Fibroblast of skin of right biceps (primary cell): Measurements from ENCODE around the gene CYP2A13.
"Not testable (repeated sequence)": the region's sequence is repeated elsewhere in the genome, so short reads cannot be mapped to it uniquely, and the experiment has no call there.

Source experiments
- DNase-seq: peaks from one replicate; pipeline ENCODE4 v3.0.0-alpha.2; 2013

The CYP2A13 gene

DNA sequence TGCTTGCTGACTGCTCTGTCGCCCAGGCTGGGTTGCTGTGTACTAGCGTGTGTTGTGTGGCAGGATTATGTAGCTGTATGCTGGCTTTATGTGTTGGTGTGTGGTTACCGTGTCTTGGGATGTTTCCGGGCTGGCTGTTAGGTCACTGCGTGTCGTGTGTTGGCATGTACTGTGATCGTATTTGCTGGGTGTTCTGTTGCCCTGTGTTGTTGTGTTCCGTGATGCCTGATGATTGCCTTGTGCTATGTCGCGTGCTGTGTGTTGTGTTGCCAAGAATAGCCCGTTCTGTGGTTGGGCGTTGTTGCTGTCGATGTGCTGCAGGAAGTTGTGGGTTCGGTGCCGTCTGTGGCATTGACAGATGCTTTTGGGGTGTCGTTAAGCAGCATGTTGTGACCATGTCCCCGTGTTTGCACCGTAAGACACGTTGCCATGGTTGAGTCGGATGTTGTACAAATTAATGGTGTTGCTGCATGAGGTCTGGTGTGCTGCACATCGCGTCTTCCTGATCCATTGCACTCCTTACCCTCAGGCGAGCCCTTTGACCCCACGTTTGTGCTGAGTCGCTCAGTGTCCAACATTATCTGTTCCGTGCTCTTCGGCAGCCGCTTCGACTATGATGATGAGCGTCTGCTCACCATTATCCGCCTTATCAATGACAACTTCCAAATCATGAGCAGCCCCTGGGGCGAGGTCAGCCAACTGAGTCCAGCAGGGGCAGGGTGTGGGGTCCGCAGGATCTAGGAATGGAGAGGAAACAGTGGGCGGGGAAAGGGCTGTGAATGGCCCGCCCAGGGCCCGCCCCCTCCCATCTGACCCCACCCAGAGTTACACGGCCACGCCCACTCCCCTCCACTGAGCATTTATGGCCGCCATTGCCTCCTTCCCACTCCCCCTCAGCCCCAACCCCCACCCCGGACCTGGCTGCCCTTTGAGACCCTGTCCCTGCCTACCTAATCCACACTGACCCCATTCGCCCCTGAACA lies 33.0 kb downstream of the CYP2A13 start:
- DNase-seq, result not testable (repeated sequence)

DNA sequence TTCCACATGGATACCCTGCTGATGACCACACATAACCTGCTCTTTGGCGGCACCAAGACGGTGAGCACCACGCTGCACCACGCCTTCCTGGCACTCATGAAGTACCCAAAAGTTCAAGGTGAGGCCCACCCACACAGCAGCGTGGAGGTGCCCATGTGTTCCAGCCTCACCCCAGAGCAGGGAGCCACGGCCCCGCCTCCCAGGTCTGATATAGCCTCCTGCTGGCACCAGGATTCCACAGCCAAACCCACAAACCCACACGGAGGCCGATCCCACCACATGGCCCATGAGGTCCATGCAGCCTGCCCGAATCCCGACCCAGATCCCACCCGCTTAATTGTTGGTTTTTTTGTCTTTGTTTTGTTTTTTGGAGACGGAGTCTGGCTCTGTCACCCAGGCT lies 34.6 kb downstream of the CYP2A13 start:
- DNase-seq, result not testable (repeated sequence)

DNA sequence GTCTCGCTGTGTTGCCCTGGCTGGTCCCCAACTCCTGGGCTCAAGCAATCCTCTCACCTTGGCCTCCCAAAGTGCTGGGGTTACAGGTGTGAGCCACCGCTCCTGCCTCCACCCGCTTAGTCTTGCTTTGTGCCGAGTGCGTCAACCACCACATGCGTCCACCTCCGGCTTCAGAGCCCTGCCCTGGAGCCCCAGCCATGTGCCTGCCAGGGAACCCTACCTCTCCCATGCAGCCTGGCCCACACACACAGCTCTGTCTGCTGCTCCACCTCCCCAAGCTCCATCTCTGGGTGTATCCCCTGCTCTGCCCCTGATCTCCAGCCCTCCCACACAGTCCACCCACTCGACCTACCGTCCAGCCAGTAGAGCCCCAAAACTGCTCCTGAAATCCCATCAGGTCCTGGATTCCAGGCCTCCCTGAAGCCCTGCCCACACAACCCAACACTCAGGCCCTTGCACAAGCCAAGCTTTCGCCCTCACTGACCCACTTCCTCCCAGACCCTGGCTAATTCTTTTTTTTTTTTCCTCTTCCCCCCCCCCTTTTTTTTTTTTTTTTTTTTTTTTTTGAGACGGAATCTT lies 35.6 kb downstream of the CYP2A13 start:
- DNase-seq, result no peak

DNA sequence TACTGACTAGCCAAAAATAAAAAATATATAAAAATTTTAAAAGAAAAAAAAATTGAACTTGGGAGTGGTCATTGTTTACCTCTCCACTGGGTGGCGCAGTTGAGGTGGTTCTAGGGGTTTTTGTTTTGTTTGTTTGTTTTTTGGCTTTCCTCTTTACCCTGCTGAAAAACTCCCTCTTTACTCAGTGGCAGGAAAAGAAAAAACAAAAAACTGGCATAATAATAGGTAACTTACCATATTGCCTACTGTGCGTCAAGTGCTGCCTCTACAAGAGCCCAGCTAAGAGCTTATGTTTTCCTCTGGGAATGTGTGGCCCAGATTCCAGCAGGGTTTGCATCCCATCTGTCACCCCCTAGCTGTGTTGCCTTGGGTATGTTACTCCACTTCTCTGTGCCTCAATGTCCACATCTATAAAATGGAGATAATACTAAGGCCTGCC lies 38.5 kb downstream of the CYP2A13 start:
- peak; percentile 8 for DNase-seq

DNA sequence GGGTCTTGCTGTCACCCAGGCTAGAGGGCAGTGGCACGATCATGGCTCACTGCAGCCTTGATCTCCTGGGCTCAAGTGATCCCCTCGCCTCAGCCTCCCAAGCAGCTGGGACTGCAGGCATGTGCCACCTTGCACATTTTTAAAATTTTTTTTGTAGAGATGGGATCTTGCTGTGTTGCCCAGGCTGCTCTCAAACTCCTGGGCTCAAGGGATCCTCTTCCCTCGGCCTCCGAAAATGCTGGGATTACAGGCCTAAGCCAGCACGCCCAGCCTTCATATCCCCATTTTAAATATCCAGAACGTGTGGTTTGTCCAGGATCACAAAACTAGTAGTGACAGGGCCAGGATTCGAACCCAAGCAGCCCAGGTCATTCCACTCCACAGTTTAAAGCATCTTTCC lies 39.1 kb downstream of the CYP2A13 start:
- DNase-seq, result not testable (repeated sequence)

DNA sequence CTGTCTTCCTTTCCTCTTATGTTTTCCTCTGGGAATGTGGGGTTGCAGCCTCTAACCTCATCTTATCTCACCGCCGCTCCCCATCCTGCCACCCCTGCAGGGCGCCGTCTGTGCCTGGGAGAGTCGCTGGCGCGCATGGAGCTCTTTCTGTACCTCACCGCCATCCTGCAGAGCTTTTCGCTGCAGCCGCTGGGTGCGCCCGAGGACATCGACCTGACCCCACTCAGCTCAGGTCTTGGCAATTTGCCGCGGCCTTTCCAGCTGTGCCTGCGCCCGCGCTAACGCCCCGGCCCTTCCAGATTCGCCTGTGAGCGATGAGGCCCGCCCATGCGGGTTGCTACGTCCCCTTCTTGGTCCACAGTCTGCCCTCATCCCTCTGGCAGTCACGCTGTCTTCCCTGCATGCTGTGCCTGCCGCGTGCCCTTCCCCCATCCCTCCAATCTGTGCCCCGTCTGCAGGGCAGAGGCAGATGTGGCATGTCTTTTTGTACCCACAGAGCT lies 39.6 kb downstream of the CYP2A13 start:
- peak; percentile 41 for DNase-seq

DNA sequence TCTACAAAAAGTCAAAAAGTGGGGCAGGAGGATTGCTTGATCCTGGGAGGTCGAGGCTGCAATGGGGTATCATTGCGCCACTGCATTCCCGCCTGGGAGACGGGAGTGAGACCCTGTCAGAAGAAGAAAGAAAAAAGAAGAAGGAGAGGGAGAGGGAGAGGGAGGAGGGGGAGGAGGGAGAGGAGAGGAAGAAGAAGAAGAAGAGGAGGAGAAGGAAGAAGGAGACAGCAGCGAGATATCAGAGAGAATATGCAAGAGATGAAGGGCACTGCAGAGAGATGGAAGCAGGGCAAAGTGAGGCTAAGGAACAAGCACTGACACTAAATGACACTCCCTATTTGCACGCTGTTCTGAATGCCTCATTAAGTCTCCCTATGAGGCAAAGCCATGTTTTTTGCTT lies 40.4 kb downstream of the CYP2A13 start:
- DNase-seq, result no peak

DNA sequence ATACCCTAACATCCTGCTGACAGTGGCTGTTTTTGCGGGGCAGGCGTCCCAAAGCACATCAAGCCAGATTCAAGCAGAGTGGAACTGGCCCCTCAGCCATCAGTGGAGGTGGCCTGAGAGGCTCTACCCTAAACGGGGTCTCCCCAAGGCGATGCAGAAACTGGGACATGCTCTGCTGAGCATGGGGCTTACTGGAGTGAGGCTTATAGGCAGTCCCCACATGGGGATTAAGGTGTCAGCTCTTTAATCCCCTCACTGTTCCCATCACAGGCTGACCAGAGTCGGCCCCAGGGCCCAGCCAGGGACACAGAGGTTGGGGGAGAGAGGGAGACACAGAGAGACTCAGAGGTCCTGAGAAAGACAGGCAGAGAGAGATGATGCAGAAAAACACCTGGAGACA lies 42.9 kb downstream of the CYP2A13 start:
- DNase-seq, result no peak

DNA sequence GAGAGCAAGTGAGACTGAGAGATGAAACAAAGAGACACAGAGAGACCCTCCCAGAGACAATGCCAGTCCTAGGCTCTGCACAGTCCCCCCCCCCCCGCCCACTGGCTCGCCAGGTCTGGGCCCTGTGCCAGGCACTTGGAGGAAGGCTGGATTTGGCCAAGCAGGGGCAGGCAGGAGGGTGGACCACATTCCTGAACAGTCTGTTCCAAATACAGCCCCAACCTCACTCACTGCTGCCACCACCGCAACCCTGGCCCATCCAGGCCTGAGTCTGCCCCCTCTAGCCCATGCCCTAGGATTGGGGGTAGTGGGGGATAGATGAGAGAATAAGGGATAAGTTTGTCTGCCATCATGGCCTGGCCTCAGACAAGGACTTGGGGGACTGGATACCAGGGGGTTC lies 45.0 kb downstream of the CYP2A13 start:
- DNase-seq, result no peak

DNA sequence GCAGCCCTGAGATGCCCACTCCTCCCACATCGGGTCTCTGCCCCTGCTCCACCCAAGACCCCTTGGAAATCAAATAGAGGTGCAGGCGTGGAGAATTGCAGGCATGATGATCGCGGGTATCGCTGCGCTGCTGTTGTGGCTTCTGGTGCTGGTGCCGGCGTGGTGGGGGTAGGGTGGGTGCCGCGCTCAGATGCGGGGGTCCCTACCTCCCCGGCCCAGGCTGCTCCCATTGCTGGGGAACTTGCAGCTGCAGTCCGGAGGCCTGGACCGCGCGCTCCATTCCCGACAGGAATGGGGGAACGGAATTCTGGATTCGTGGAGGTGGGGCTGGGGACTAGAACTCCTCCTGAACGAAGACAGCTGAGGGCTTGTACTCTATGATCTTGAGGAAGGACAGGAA lies 46.4 kb downstream of the CYP2A13 start:
- DNase-seq, result no peak

DNA sequence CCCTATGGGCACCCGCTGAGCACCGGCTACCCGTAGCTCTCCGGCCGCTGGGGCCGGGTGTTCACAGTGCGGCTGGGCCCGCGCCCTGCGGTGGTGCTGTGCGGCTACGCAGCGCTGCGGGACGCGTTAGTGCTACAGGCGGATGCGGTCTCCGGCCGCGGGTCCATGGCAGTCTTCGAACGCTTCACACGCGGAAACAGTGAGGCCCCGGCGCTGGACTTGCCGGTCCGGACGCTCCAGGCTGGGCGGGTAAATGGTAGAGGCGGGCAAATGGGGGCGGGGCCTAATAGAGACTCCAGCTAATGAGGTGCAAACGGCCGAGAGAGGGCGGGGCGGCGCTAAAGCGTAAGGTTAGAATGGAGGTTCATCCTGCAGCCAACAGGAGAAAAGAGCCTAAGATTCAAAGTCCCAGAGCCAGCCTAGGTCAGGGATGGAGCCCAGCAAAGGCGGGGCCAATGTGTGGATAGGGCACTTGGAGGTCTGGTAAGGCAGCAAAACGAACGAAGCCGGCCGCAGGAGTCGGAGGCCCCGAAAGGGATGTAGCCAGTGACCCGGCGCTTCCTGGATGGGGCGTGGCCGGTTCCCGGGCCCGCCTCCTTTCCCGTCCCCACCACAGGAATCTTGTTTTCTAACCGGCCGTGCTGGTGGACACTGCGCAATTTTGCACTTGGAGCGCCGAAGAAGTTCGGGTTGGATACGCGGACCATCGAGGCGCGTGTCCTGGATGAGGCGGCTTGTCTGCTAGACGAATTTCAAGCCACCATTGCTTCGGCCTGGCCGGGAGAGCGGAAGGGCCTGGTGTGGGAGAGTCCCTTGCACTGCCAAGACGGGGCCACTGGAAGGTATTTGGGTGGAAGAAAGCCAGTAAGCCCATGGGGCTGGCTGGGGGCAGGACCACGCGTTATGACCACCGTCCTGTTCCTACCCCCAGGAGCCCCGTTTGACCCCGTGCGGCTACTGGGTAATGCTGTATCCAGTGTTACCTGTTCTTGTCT lies 47.4 kb downstream of the CYP2A13 start:
- peak; percentile 58 for DNase-seq

DNA sequence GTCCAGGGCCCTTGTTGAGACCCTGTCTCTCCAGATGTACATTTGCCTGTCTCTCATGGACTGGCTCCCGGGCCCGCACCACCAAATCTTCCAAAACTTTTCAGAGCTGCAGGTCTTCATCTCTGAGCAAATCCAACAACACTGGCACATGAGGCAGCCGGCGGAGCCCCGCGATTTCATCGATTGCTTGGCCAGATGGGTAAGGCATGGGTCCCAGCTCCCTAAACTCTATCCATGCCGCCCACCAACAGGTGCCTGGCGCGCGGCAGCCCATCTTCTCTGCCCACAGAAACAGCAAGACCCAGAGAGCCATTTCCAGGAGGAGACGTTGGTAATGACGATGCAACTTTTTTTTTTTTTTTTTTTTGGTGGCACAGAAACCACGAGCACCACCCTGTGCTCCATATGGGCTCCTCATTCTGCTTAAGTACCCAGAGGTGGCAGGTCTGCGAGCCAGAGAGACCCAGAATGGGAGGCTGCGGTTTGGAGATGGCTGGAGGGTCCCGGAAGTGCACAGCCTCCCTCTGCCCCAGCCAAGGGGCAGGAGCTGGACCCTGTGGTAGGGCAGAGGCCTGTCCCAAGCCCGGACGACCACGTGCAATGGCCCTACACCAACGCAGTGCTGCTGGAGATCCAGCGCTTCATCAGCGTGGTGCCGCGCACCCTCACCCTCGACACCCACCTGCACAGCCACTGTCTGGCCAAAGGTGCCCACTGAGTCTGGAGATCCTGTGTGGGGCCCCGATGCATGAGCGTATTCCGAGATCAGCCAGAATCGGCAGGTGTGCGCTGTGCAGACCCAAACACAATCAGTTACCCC lies 48.6 kb downstream of the CYP2A13 start:
- no peak for DNase-seq

DNA sequence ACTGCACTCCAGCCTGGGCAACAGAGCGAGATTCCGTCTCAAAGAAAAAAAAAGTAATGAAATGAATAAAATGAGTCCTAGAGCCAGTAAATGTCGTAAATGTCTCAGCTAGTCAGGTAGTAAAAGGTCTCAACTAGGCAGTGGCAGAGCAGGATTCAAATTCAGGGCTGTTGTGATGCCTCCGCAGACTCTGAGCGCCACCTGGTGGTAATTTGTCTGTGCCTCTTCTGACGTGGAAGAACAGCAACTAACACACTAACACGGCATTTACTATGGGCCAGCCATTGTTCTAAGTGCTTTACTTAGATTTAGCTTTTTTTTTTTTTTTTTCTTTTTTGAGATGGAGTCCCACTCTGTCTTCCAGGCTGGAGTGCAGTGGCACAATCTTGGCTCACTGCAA lies 56.2 kb downstream of the CYP2A13 start:
- peak; percentile 71 for DNase-seq
